Bone marrow (tissue), 2 donors: ENCODE measurements around the gene KCTD16.

Source experiments
- DNase-seq, 2 donors: peaks; one replicate each; lab custom pipeline; 2025; lab: John Stamatoyannopoulos, UW

The KCTD16 gene

GRCh38 chr5:144170276-144171024 is at the start of gene KCTD16, which contains the start of gene YIPF5:
Gene KCTD16 (plus strand): TSS chr5:144170873.
Gene YIPF5 (minus strand): TSS chr5:144170659. CDS start chr5:144169955, 704 bp downstream.
- peak; percentile 81 to 92 for DNase-seq

- DNase-seq: no peak
These were observed 49.1 kb upstream of the KCTD16 start for GRCh38 chr5:144121577-144121976.

- no peak for DNase-seq
These were observed 48.6 kb upstream of the KCTD16 start for GRCh38 chr5:144122081-144122480.

GRCh38 chr5:144122641-144123040 is 48.0 kb upstream of the KCTD16 start:
- DNase-seq: no peak

GRCh38 chr5:144125163-144125726 is 45.4 kb upstream of the KCTD16 start:
- no peak for DNase-seq

GRCh38 chr5:144126707-144127106 is 44.0 kb upstream of the KCTD16 start:
- no peak for DNase-seq

- no peak for DNase-seq
These were observed 41.8 kb upstream of the KCTD16 start for GRCh38 chr5:144128844-144129243.

GRCh38 chr5:144130306-144130705 is 40.4 kb upstream of the KCTD16 start:
- no peak for DNase-seq

- no peak for DNase-seq
These were observed 39.4 kb upstream of the KCTD16 start for GRCh38 chr5:144131261-144131660.

GRCh38 chr5:144133050-144133633 is 37.5 kb upstream of the KCTD16 start:
- no peak for DNase-seq

- no peak for DNase-seq
These were observed 36.4 kb upstream of the KCTD16 start for GRCh38 chr5:144134194-144134826.

GRCh38 chr5:144135113-144135762 is 35.4 kb upstream of the KCTD16 start:
- no peak for DNase-seq

- no peak for DNase-seq
These were observed 31.1 kb upstream of the KCTD16 start for GRCh38 chr5:144139586-144139985.

- DNase-seq: no peak
These were observed 29.1 kb upstream of the KCTD16 start for GRCh38 chr5:144141585-144141984.

- DNase-seq: peak in 1 of 2 donors; percentile 2
These were observed 28.4 kb upstream of the KCTD16 start for GRCh38 chr5:144142139-144142823.

GRCh38 chr5:144142824-144143162 is 27.9 kb upstream of the KCTD16 start:
- no peak for DNase-seq

GRCh38 chr5:144143625-144144024 is 27.0 kb upstream of the KCTD16 start:
- no peak for DNase-seq

GRCh38 chr5:144144956-144145751 is 25.5 kb upstream of the KCTD16 start:
- no peak for DNase-seq

GRCh38 chr5:144151026-144151425 is 19.6 kb upstream of the KCTD16 start:
- DNase-seq: no peak

- no peak for DNase-seq
These were observed 13.9 kb upstream of the KCTD16 start for GRCh38 chr5:144156767-144157171.

- DNase-seq: no peak
These were observed 8.0 kb upstream of the KCTD16 start for GRCh38 chr5:144162686-144163085.
